ENCODE data around the gene IL1RAP. TPM values are rescaled to one million over a fixed set of nuclear protein-coding genes. Genes with fewer than 3 reads are reported as not detected.

Gene IL1RAP
- total RNA-seq, 2 donors from 2014 or later, result 17.7 to 18.0 TPM

GRCh38 chr3:190524942-190525341, 11.1 kb downstream of the IL1RAP start:
- Histone ChIP-seq H3K4me3 (no peak overlapping the region), H3K27me3 (replicated peaks; ENCODE audit: insufficient read depth) (no peaks in the 10 kb centered on the region), H3K4me1 (replicated peaks) (no peaks in the 10 kb centered on the region), H3K36me3 (no peaks in the 10 kb centered on the region), H3K9me3 (no peaks in the 10 kb centered on the region), H3K27ac (no peak overlapping the region)
- no peak for TF ChIP-seq POLR2A (IDR thresholded peaks at IDR 0.05)
- no peak for TF ChIP-seq POLR2AphosphoS5 (IDR thresholded peaks at IDR 0.05)
- no peak for TF ChIP-seq CTCF (IDR thresholded peaks at IDR 0.05)
- no peak for DNase-seq (ENCODE audit: low spot score)
- WGBS, result 97% methylated on average over 1 of the region's 1 CpG
- intact Hi-C loops (cut with DNase I), result no loop called here

- intact Hi-C loops (cut with DNase I), result no loop called here
Measured at GRCh38 chr3:190525634-190526033, 11.7 kb downstream of the IL1RAP start.

GRCh38 chr3:190526787-190527762, 13.2 kb downstream of the IL1RAP start:
- no peak for DNase-seq (ENCODE audit: low spot score)
- H3K4me3 ChIP-seq, result no peak overlapping the region
- H3K9me3 ChIP-seq, result no peaks in the 10 kb centered on the region
- intact Hi-C loops (cut with DNase I), result no loop called here
- TF ChIP-seq CTCF (IDR thresholded peaks at IDR 0.05), result no peak
- TF ChIP-seq POLR2AphosphoS5 (IDR thresholded peaks at IDR 0.05), result no peak
- H3K27ac ChIP-seq, result no peak overlapping the region
- WGBS, result 68% methylated on average over 5 of the region's 5 CpGs
- H3K27me3 ChIP-seq (replicated peaks; ENCODE audit: insufficient read depth), result no peaks in the 10 kb centered on the region
- no peaks in the 10 kb centered on the region for H3K36me3 ChIP-seq
- no peaks in the 10 kb centered on the region for H3K4me1 ChIP-seq (replicated peaks)

More at GRCh38 chr3:190525634-190526033, 11.7 kb downstream of the IL1RAP start:
- no peak for TF ChIP-seq CTCF (IDR thresholded peaks at IDR 0.05)
- TF ChIP-seq POLR2A (IDR thresholded peaks at IDR 0.05), result no peak
- TF ChIP-seq POLR2AphosphoS5 (IDR thresholded peaks at IDR 0.05), result no peak
- H3K36me3 ChIP-seq, result no peaks in the 10 kb centered on the region
- no peaks in the 10 kb centered on the region for H3K27me3 ChIP-seq (replicated peaks; ENCODE audit: insufficient read depth)
- no peaks in the 10 kb centered on the region for H3K9me3 ChIP-seq
- H3K27ac ChIP-seq, result no peak overlapping the region
- DNase-seq (ENCODE audit: low spot score), result no peak
- 92% methylated on average over 2 of the region's 2 CpGs for WGBS
- no peaks in the 10 kb centered on the region for H3K4me1 ChIP-seq (replicated peaks)
- H3K4me3 ChIP-seq, result no peak overlapping the region

GRCh38 chr3:190528706-190529105, 14.8 kb downstream of the IL1RAP start:
- Histone ChIP-seq H3K27ac (no peak overlapping the region), H3K4me1 (replicated peaks) (no peaks in the 10 kb centered on the region), H3K36me3 (no peaks in the 10 kb centered on the region), H3K27me3 (replicated peaks; ENCODE audit: insufficient read depth) (no peaks in the 10 kb centered on the region), H3K9me3 (no peaks in the 10 kb centered on the region), H3K4me3 (no peak overlapping the region)
- TF ChIP-seq CTCF (IDR thresholded peaks at IDR 0.05) (no peak), POLR2A (IDR thresholded peaks at IDR 0.05) (no peak), POLR2AphosphoS5 (IDR thresholded peaks at IDR 0.05) (no peak)
- no peak for DNase-seq (ENCODE audit: low spot score)
- intact Hi-C loops (cut with DNase I), result no loop called here
- WGBS, result 88% methylated on average over 3 of the region's 3 CpGs

- no peaks in the 10 kb centered on the region for H3K4me1 ChIP-seq (replicated peaks)
- intact Hi-C loops (cut with DNase I), result no loop called here
Measured at GRCh38 chr3:190531406-190531805, 17.5 kb downstream of the IL1RAP start.

More at GRCh38 chr3:190531406-190531805, 17.5 kb downstream of the IL1RAP start:
- Histone ChIP-seq H3K9me3 (no peaks in the 10 kb centered on the region), H3K27me3 (replicated peaks; ENCODE audit: insufficient read depth) (no peaks in the 10 kb centered on the region), H3K27ac (no peak overlapping the region), H3K36me3 (no peaks in the 10 kb centered on the region), H3K4me3 (no peak overlapping the region)
- no peak for TF ChIP-seq CTCF (IDR thresholded peaks at IDR 0.05)
- no peak for TF ChIP-seq POLR2AphosphoS5 (IDR thresholded peaks at IDR 0.05)
- no peak for TF ChIP-seq POLR2A (IDR thresholded peaks at IDR 0.05)
- WGBS, result 79% methylated on average over 3 of the region's 3 CpGs
- no peak for DNase-seq (ENCODE audit: low spot score)

Measured in prostate gland (tissue), 2 donors.